ENCODE data around the gene CYP4V2. TPM values are rescaled to one million over a fixed set of nuclear protein-coding genes. Genes with fewer than 3 reads are reported as not detected.
A peak's percentile ranks its signal among the peaks of the same experiment; 100 is the strongest.

The CYP4V2 gene
- total RNA-seq, 4 donors from 2014 or later: 7.0 to 12.1 (median 7.9) TPM

DNA sequence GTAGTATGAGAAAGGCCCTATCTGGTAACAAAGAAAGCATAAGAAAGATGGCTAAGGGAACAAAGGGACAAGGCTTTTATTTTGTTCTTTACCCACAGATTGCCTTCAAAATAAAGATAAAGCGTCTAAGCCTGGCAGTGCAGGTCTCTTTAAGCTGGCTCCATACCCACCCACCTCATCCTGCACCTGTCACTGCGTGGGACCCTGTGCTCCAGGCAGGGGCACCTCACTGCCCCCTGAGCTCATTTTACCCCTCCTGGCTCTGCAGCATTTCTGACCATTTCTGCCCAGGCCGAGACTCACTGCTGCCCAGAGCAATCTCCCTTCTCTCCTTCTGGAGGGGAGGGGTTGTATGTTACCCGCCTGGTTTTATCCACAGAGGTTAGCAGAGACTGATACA lies 1.7 kb upstream of the CYP4V2 start:
- Histone ChIP-seq H3K4me1 (peaks cover 32% of the 10 kb centered on the region), H3K27me3 (no peaks in the 10 kb centered on the region), H3K27ac (no peak overlapping the region), H3K4me3 (no peak overlapping the region), H3K36me3 (no peaks in the 10 kb centered on the region), H3K9me3 (no peaks in the 10 kb centered on the region)
- no peak for DNase-seq (ENCODE audit: low spot score in 2 of 2)
- WGBS: 83% methylated on average over 4 of the region's 4 CpGs
- no peak for TF ChIP-seq EP300 (IDR thresholded peaks at IDR 0.05)
- TF ChIP-seq POLR2A (IDR thresholded peaks at IDR 0.05): no peak
- no peak for TF ChIP-seq POLR2AphosphoS5 (IDR thresholded peaks at IDR 0.05)
- TF ChIP-seq, protein P1, sequence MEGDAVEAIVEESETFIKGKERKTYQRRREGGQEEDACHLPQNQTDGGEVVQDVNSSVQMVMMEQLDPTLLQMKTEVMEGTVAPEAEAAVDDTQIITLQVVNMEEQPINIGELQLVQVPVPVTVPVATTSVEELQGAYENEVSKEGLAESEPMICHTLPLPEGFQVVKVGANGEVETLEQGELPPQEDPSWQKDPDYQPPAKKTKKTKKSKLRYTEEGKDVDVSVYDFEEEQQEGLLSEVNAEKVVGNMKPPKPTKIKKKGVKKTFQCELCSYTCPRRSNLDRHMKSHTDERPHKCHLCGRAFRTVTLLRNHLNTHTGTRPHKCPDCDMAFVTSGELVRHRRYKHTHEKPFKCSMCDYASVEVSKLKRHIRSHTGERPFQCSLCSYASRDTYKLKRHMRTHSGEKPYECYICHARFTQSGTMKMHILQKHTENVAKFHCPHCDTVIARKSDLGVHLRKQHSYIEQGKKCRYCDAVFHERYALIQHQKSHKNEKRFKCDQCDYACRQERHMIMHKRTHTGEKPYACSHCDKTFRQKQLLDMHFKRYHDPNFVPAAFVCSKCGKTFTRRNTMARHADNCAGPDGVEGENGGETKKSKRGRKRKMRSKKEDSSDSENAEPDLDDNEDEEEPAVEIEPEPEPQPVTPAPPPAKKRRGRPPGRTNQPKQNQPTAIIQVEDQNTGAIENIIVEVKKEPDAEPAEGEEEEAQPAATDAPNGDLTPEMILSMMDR (IDR thresholded peaks at IDR 0.05): no peak

DNA sequence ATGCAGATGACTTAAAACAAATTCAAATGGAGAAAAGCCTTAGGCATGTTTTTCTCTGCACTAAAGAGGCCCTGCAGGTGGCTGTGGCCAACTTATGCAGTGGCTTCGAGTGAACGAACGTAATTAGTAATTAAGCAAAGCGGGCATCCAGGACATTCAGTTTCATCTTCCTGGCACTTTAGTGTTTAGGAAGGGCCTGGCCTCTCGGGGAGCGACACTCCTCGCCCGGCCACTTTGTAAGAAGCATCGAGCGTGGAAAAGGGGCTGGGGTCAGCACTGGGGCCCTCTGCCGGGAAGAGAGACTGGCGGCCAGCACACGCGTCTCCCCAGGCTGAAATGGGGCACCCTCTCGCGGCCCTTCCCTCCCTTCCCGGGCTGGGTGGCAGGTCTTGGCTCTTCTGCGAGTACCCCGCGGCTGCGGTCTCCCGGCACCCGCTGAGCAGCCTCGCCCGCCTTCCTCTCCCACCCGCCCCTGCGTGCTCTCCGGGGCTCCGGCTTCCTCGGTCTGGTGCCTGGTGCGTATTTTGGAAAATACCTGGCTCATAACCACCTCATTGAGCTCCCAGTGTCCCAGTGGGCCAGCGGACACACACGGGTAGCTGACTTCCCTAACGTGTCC lies 677 bp upstream of the CYP4V2 start:
- TF ChIP-seq EP300 (IDR thresholded peaks at IDR 0.05) (no peak), POLR2A (IDR thresholded peaks at IDR 0.05) (no peak), POLR2AphosphoS5 (IDR thresholded peaks at IDR 0.05) (no peak)
- TF ChIP-seq, protein P1 (IDR thresholded peaks at IDR 0.05): no peak
- Histone ChIP-seq H3K4me1 (peaks cover 32% of the 10 kb centered on the region), H3K27ac (peak overlapping the region; percentile 94), H3K9me3 (no peaks in the 10 kb centered on the region), H3K36me3 (no peaks in the 10 kb centered on the region), H3K27me3 (no peaks in the 10 kb centered on the region), H3K4me3 (peak overlapping the region; percentile 79)
- WGBS: 2% methylated on average over 6 of the region's 34 CpGs
- no peak for DNase-seq (ENCODE audit: low spot score in 2 of 2)

DNA sequence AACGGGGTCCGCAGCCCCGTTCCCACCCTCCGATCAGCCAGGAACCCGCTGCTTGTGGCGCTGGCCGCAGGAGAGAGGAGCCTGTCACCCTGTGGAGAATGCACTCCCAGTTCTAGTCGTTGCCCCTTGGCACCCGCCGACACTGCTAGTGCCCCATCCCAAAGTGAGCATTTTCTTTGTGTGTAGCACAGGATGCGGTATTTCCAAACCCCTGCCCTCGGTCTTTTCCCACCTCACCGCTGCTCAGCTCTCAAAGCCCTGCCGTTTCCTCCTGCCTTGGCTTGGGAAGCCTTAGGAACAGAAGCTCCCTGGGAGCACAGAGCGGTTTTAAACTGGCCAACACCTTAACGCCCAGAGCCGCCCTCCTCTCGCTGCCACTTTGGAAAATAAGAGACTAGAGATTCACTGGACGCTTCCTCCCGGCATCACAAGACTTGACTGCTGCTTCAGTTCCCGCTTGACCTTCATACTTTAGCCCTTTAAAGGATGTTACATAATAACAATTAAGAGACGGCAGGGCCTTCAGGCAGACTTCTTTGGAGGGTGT lies 772 bp downstream of the CYP4V2 start:
- TF ChIP-seq POLR2AphosphoS5 (IDR thresholded peaks at IDR 0.05): no peak
- TF ChIP-seq POLR2A (IDR thresholded peaks at IDR 0.05): no peak
- TF ChIP-seq EP300 (IDR thresholded peaks at IDR 0.05): no peak
- TF ChIP-seq, protein P1 (IDR thresholded peaks at IDR 0.05): no peak
- DNase-seq (ENCODE audit: low spot score in 2 of 2): peak in 1 of 2 donors; percentile 68
- H3K9me3 ChIP-seq: no peaks in the 10 kb centered on the region
- H3K4me1 ChIP-seq: peaks cover 32% of the 10 kb centered on the region
- 8% methylated on average over 12 of the region's 22 CpGs for WGBS
- no peaks in the 10 kb centered on the region for H3K27me3 ChIP-seq
- peaks cover 1% of the 10 kb centered on the region for H3K36me3 ChIP-seq
- H3K4me3 ChIP-seq: peak overlapping the region; percentile 79
- peak overlapping the region; percentile 94 for H3K27ac ChIP-seq

DNA sequence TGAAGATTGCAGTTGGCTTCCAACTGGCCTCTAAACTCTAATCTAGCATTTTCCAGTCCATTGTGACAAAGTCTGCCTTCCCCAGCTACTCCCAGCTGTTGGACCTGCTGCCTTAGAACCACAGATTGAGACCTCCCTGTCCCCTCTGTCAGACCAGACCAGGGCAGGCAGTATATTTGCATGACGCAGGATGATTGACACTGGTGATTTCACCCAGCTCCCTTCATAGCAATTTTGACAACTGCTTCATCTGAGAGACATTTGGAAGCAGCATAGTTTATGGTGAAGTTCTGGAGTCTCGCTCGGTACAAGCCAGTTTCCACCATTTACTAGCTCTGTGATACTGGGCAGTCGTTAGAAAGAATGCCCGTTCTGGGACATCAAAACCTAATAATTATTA lies 2.5 kb downstream of the CYP4V2 start:
- H3K4me3 ChIP-seq: no peak overlapping the region
- no peak overlapping the region for H3K27ac ChIP-seq
- H3K9me3 ChIP-seq: no peaks in the 10 kb centered on the region
- TF ChIP-seq POLR2AphosphoS5 (IDR thresholded peaks at IDR 0.05) (no peak), POLR2A (IDR thresholded peaks at IDR 0.05) (no peak), EP300 (IDR thresholded peaks at IDR 0.05) (no peak)
- TF ChIP-seq, protein P1 (IDR thresholded peaks at IDR 0.05): no peak
- WGBS: 92% methylated on average over 5 of the region's 5 CpGs
- H3K4me1 ChIP-seq: peaks cover 32% of the 10 kb centered on the region
- no peak for DNase-seq (ENCODE audit: low spot score in 2 of 2)
- H3K27me3 ChIP-seq: no peaks in the 10 kb centered on the region
- peaks cover 2% of the 10 kb centered on the region for H3K36me3 ChIP-seq

DNA sequence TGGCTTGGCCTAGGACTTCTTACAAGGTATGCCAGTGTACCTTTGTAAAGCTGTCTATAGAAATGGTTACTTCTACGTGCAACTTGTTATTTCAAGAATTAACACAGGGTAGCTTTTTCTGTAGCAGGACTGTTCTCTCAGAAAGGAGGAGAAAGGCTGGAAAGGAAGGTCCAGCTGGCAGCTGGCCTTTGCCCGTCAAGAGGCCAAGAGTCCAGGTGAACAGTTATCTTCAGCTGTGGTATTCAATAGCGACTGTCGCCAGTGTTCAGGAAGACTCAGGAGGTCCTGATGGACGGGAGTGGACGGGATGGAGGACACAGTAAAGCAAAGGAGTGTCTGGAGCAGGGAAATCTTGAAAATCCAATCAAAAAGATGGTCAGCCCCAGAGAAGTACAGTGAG lies 4.7 kb downstream of the CYP4V2 start:
- H3K9me3 ChIP-seq: no peaks in the 10 kb centered on the region
- peaks cover 2% of the 10 kb centered on the region for H3K36me3 ChIP-seq
- DNase-seq (ENCODE audit: low spot score in 2 of 2): no peak
- 93% methylated on average over 6 of the region's 6 CpGs for WGBS
- H3K4me3 ChIP-seq: no peak overlapping the region
- TF ChIP-seq POLR2AphosphoS5 (IDR thresholded peaks at IDR 0.05): no peak
- TF ChIP-seq, protein P1 (IDR thresholded peaks at IDR 0.05): no peak
- no peak for TF ChIP-seq EP300 (IDR thresholded peaks at IDR 0.05)
- no peak for TF ChIP-seq POLR2A (IDR thresholded peaks at IDR 0.05)
- H3K4me1 ChIP-seq: peaks cover 21% of the 10 kb centered on the region
- H3K27ac ChIP-seq: no peak overlapping the region
- H3K27me3 ChIP-seq: no peaks in the 10 kb centered on the region
